Endothelial cell of umbilical vein (primary cell): ENCODE results near the gene KIF22. TPM values are rescaled to one million over a fixed set of nuclear protein-coding genes. Genes with fewer than 3 reads are reported as not detected.
"Not testable (repeated sequence)": the region's sequence is repeated elsewhere in the genome, so short reads cannot be mapped to it uniquely, and the experiment has no call there.

ENCODE experiments used
- BruUV-seq: library from RNA; stranded (reverse); fragments of 400-500 nt; replicated peaks from 2 replicates; lab custom pipeline; 2021; lab: Mats Ljungman, UMichigan
- CTCF ChIA-PET: fragments of 300-600, 350-600 bp; sonication (Branson Sonifier 250); formaldehyde crosslinking; loops from one replicate; lab custom pipeline; 2021; ENCODE audit warnings: antibody characterized with exemption, inconsistent platforms; lab: Charles Lee
- POLR2A ChIA-PET: fragments of 300-600, 350-600 bp; sonication (Branson Sonifier 250); formaldehyde crosslinking; loops from one replicate; lab custom pipeline; 2021; ENCODE audit warnings: antibody characterized with exemption, inconsistent platforms; lab: Charles Lee
- DNase-seq: peaks from one replicate; pipeline ENCODE4 v3.0.0-alpha.2; 2011; ENCODE audit warnings: low read depth, low spot score
- FAIRE-seq: peaks from 2 replicates; lab custom pipeline; 2011; peaks lifted over from hg19 to GRCh38; lab: Jason Lieb, UNC
- H2AFZ ChIP-seq: 2 replicates; pipeline ENCODE4 v1.6.0; 2012; ENCODE audit warnings: low read depth, low read length, control low read depth, inconsistent platforms
- H3K27ac ChIP-seq: 2 replicates; pipeline ENCODE4 v1.5.1; 2011; ENCODE audit warnings: low read depth, mild to moderate bottlenecking, control low read depth, low read length, moderate library complexity; ENCODE audit not compliant: insufficient read depth
- H3K27me3 ChIP-seq, 2 experiments: 2 replicates each; pipeline versions ENCODE4 v1.6.0 to v1.6.1; 2011; ENCODE audit warnings: low read length in 2 of 2, mixed read lengths in 1 of 2; ENCODE audit not compliant: control insufficient read depth in 2 of 2, insufficient read depth in 2 of 2
- H3K36me3 ChIP-seq, 2 experiments: 2 replicates in 1 of 2; 3 replicates in 1 of 2; pipeline ENCODE4 v1.5.1; 2011; ENCODE audit warnings: low read length in 2 of 2, mild to moderate bottlenecking in 1 of 2, moderate library complexity in 1 of 2; ENCODE audit not compliant: control insufficient read depth in 2 of 2, insufficient read depth in 2 of 2; ENCODE audit errors: extremely low read depth in 1 of 2
- H3K4me1 ChIP-seq: 3 replicates; pipeline ENCODE4 v1.5.1; 2011; ENCODE audit warnings: mild to moderate bottlenecking, low read length; ENCODE audit not compliant: control insufficient read depth, insufficient read depth; ENCODE audit errors: extremely low read depth
- H3K4me2 ChIP-seq: 2 replicates; pipeline ENCODE4 v1.6.1; 2011; ENCODE audit warnings: low read length, control low read depth, mixed read lengths; ENCODE audit not compliant: insufficient read depth
- H3K4me3 ChIP-seq, 3 experiments: fragments of 200-600 bp in 1 of 3; sonication (generic), shearing (Covaris generic) in 1 of 3; replicated peaks in 1 of 3; 2 replicates each; pipeline ENCODE4 v1.5.1; 2011 to 2016; ENCODE audit warnings: control low read depth in 3 of 3, low read length in 3 of 3, mild to moderate bottlenecking in 2 of 3, inconsistent platforms in 1 of 3, low read depth in 1 of 3, moderate library complexity in 1 of 3; ENCODE audit not compliant: insufficient read depth in 1 of 3
- H3K79me2 ChIP-seq: 2 replicates; pipeline ENCODE4 v1.6.0; 2012; ENCODE audit warnings: low read length, inconsistent platforms; ENCODE audit not compliant: control insufficient read depth, insufficient read depth
- H3K9ac ChIP-seq: replicated peaks from 2 replicates; pipeline ENCODE3; 2011; ENCODE audit warnings: low read length, control low read depth; ENCODE audit not compliant: insufficient read depth; ENCODE audit errors: extremely low read depth
- H3K9me1 ChIP-seq: replicated peaks from 3 replicates; pipeline ENCODE4 v1.6.0; 2011; ENCODE audit warnings: mild to moderate bottlenecking, low read length; ENCODE audit not compliant: control insufficient read depth, insufficient read depth; ENCODE audit errors: extremely low read depth
- H3K9me3 ChIP-seq: replicated peaks from 2 replicates; pipeline ENCODE4 v1.5.1; 2012; ENCODE audit warnings: low read length, inconsistent platforms; ENCODE audit not compliant: control insufficient read depth, insufficient read depth
- H4K20me1 ChIP-seq: replicated peaks from 2 replicates; pipeline ENCODE3; 2011; ENCODE audit warnings: mild to moderate bottlenecking, low read length; ENCODE audit not compliant: control insufficient read depth, insufficient read depth; ENCODE audit errors: extremely low read depth
- EZH2 ChIP-seq: IDR thresholded peaks from 2 replicates; pipeline ENCODE4 v1.6.1; 2012; ENCODE audit warnings: borderline replicate concordance, low read depth, mild to moderate bottlenecking, moderate library complexity, low read length, inconsistent platforms; ENCODE audit not compliant: severe bottlenecking
- GATA2 ChIP-seq: IDR thresholded peaks from 2 replicates; pipeline ENCODE4 v1.7.0; 2011; ENCODE audit warnings: low read depth, mild to moderate bottlenecking, moderate library complexity, mixed read lengths, low read length; ENCODE audit not compliant: insufficient read length, insufficient read depth
- JUN ChIP-seq: IDR thresholded peaks from 2 replicates; pipeline ENCODE4 v1.6.1; 2011; ENCODE audit warnings: borderline replicate concordance, low read depth; ENCODE audit not compliant: insufficient read length, insufficient read depth
- POLR2A ChIP-seq: IDR thresholded peaks from 2 replicates; pipeline ENCODE4 v1.6.1; 2012; ENCODE audit warnings: low read depth, mild to moderate bottlenecking, control low read depth, low read length
- POLR2AphosphoS5 ChIP-seq: IDR thresholded peaks from 2 replicates; pipeline ENCODE4 v1.6.1; 2012; ENCODE audit warnings: low read depth, mild to moderate bottlenecking, control low read depth, low read length, moderate library complexity; ENCODE audit not compliant: insufficient read depth
- dilution Hi-C: fragments of 300-500 bp; cut with MboI; formaldehyde crosslinking; loops from one replicate; pipeline ENCODE4 v1.15.0; 2019; ENCODE audit warnings: low sequenced_read_pairs; ENCODE audit not compliant: extremely low pct_ligation_motif_present
- intact Hi-C: fragments of 100-400 bp; cut with micrococcal nuclease; formaldehyde crosslinking; loops from one replicate; pipeline ENCODE4 v1.10.0; 2022
- polyA plus RNA-seq, 4 experiments: library from polyadenylated mRNA; depleted of rRNA in 3 of 4; stranded (reverse) in 3 of 4; unstranded in 1 of 4; fragments of >200 nt; gene quantifications; 2 replicates each; pipeline versions ENCODE4 v1.2.1 to v1.2.3, GENCODE V29; 2011 to 2012; ENCODE audit warnings: missing spikeins in 1 of 4
- total RNA-seq: library from RNA; stranded (reverse); gene quantifications from 2 replicates; pipeline ENCODE4 v1.2.3, GENCODE V29; 2021
- TF ChIP-seq, protein P1 (sequence below): IDR thresholded peaks from 2 replicates; pipeline ENCODE4 v1.6.1; 2011; ENCODE audit not compliant: insufficient read depth, insufficient read length

KIF22 gene
- total and polyA plus RNA-seq, 2 donors (not counting 3 experiments of a cell fraction or from before 2014, with no cell fraction given) = 67.3 to 90.0 TPM

DNA sequence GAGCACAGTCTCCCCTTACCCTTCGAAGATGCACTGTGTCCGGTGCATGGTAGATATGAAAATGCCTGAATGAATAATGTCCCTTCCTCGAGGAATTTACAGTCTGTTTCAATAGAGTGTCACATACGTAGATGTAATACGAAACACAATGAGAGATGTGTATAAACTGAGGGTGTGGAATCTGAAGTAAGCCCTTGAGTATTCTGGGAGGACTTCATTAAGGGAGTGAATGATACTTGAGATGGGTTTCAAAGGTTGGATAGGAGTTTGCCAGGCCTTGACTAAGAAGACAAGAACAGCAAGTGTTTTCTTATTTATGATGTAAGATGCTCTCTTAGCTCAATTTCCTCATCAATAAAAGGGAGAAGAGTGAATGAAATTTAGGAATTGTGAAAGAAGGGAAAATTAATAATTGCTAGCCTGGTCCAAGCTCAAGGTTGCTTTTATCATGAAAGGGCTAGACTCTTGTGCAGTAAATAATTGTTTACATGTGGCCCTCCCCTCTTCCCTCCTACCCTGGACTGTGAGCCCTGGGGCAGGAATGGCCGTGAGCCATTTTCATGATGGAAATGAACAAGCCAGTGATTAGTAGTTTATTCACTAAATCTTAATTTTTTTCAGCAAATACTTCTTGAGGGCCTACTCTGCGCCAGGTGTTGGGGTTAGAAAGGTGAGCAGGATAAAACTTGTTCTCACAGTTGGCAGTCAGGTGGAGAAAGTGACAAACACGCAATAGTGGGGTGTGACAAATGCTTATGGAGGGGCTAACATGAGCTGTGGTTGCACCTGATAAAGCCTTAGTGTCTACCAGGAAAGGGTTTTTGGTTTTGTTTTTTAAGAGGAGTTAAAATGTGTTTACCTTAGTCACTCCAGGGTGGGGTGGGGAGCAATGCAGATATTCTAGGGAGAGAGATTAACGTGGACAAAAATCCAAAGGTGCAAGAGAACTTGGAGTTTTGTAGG lies 1.6 kb downstream of the KIF22 start:
- Histone ChIP-seq H3K4me2 (peak overlapping the region; percentile 87), H3K27ac (no peak overlapping the region), H3K36me3 (peaks cover 0 to 3% of the 10 kb centered on the region in 2 experiments), H2AFZ (peak overlapping the region; percentile 97), H3K4me3 (peak overlapping the region; percentile 80 to 93 (median 88)), H3K9ac (no peak overlapping the region), H3K79me2 (peaks cover 63% of the 10 kb centered on the region), H3K9me1 (no peaks in the 10 kb centered on the region), H3K4me1 (peaks cover 21% of the 10 kb centered on the region), H3K9me3 (no peaks in the 10 kb centered on the region), H4K20me1 (no peaks in the 10 kb centered on the region), H3K27me3 (no peaks in the 10 kb centered on the region)
- no peak for FAIRE-seq
- intact Hi-C loops (loop anchor here (2.0 to 5.0 kb wide), 2 partner anchors 91 to 185 kb away; no protein-coding TSS in a partner anchor), dilution Hi-C loops (no loop called here)
- CTCF ChIA-PET = interaction anchor here (6.3 kb wide), 1 partner anchor 56 kb away, joined by 34 read pairs; no protein-coding TSS in a partner anchor
- DNase-seq = no peak
- no TSS peak for BruUV-seq
- TF ChIP-seq POLR2A = no peak
- TF ChIP-seq POLR2AphosphoS5 = no peak
- TF ChIP-seq, protein P1, sequence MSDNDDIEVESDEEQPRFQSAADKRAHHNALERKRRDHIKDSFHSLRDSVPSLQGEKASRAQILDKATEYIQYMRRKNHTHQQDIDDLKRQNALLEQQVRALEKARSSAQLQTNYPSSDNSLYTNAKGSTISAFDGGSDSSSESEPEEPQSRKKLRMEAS = no peak
- no peak for TF ChIP-seq GATA2
- no peak for TF ChIP-seq EZH2
- no peak for TF ChIP-seq JUN
- POLR2A ChIA-PET = no interaction called here

DNA sequence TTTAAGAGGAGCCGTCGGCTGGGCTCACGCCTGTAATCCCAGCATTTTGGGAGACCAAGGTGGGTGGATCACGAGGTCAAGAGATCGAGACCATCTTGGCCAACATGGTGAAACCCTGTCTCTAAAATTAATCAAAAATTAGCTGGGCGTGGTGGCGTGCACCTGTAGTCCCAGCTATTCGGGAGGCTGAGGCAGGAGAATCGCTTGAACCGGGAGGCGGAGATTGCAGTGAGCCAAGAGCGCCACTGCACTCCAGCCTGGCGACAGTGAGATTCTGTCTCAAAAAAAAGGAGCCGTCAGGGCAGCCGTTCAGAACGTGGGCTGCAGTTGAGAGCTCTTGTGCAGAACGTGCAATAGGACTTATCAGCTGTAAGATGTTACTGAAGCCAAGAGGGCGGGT lies 2.6 kb downstream of the KIF22 start:
- BruUV-seq, H3K4me3 ChIP-seq, FAIRE-seq, H3K36me3 ChIP-seq, H4K20me1 ChIP-seq, DNase-seq, H3K9me1 ChIP-seq, H3K9ac ChIP-seq, H2AFZ ChIP-seq, dilution Hi-C loops, H3K27me3 ChIP-seq, H3K4me2 ChIP-seq, H3K27ac ChIP-seq, POLR2A ChIA-PET, H3K9me3 ChIP-seq: not testable (repeated sequence)
- peaks cover 21% of the 10 kb centered on the region for H3K4me1 ChIP-seq
- CTCF ChIA-PET = interaction anchor here (6.3 kb wide), 1 partner anchor 55 kb away, joined by 34 read pairs; no protein-coding TSS in a partner anchor
- intact Hi-C loops = loop anchor here (5.0 kb wide), 1 partner anchor 184 kb away; no protein-coding TSS in a partner anchor
- H3K79me2 ChIP-seq = peaks cover 65% of the 10 kb centered on the region
